Endothelial cell of hepatic sinusoid (primary cell): ENCODE results near the gene CACNA1C.

ENCODE experiments used
- in situ Hi-C: cut with HindIII; loops from 2 replicates; pipeline ENCODE4 v1.10.0; 2017; ENCODE audit warnings: low sequenced_read_pairs

Gene CACNA1C

DNA sequence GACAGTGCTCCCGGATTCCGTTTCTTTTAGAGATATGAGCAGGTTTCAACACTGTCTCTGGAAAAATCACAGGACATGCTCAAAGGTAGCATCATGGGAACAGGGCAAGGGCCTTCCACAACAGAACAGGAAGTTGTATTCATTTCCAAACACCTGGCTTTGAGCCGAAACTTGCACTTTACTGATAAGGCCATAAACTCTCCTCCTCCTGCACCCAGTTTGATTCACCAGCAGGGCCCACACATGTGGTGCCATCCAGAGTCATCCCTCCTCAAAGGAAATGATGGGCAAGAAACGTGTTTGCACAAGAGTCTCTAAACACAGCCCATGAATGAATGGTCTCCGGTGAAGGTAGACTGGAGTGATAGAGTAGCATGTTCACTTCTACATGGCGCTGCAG lies 473.6 kb downstream of the CACNA1C start:
- in situ Hi-C loops = no loop called here

DNA sequence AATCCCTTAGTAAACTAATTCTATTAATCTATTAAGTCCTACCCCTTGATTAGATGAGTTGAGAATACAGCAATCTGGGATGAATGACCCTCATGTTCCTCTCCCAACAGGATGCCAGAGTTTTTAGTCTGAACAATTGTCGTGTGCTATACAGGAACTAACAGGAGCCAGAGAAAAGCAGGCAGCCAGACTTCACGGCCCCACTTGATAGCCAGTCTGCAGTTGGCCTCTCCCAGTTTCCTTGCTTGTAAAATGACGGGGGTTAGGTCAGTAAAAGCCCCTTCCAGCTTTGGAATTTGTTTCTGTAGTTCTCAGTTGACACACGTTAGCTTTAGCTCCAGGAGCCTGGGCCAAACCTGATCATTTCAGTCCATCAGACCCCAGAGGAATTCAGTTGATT lies 475.2 kb downstream of the CACNA1C start:
- in situ Hi-C loops = no loop called here

DNA sequence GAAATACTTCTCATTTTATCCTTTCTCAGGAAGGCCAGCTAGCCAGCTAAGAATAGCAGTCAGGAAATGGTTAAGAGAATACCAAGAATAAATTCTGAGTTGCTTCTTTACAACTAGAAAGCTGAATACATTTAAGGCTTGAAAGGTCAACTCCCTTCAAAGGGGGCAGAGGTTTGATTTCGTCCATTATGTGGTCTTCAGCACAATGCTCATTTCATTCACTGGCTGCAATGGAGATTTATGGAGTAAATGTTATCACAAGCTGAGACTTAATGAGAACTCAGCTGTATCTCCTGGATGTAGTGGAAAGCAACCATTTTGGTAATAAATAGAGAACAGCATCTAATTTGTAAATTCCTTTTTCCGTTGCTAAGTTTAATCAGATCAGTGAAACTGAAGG lies 477.0 kb downstream of the CACNA1C start:
- in situ Hi-C loops = no loop called here

DNA sequence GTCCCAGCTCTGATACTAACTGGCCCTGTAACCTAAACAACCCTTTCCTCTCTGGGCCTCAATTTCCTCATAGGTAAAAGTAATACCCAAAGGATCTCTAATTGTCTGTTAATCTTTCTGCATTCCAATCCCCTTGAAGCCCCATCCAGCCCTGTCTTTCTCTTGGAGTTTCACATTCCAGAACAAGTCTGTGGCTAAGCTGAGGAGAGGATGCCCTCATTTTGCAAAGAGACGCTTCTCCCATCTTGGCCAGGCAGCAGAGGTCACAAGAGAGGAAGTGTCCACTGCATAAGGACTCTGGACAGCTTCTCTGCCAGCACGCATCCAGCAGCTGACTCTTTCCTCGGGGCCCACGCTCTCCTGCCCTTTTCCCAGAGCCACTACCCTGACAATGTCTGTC lies 478.6 kb downstream of the CACNA1C start:
- in situ Hi-C loops = no loop called here

DNA sequence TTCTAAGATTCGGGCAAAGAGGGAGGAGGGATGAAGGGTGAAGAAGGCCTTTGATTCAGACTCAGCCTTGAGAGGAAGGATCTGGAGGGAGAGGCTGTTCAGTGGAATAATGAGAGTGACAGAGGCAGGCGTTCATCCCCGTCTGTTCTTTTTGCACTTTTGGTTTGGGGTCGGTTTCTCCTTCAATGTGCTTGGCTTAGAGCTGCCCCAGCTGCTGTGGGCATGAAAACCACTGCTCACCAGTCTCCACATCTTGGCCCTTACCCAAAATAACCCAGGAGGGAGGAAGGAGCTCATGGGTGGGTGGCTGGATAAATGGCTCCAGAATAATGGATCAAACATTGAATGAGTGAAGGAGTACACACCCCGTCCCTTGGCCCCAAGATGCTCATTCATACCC lies 480.2 kb downstream of the CACNA1C start:
- in situ Hi-C loops = no loop called here

DNA sequence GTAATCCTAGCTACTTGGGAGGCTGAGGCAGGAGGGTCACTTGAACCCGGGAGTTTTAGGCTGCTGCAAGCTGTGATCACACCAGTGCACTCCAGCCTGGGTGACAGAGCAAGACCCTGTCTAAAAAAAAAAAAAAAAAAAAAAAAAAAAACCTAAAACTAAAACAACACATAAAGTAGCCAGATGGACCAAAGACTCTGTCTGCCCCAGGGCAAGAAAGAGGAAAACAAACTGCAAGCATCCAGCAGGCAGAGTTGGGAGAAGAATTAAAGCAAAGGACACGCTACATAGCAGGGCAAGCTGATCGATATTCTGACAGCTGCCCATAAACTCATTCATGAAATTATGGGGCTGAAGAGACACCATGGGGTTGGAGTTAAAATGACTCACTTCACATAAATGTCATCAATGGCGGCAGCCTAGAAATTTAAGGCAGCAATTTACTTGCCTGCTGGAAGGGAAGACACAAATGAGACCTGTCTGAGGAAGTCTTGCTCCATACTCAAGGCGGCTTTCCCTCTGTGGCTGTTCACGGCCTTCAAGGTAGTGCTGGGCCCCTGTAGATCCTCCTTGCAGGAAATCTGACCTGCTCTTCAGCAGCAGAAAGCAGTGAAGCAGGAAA lies 482.9 kb downstream of the CACNA1C start:
- in situ Hi-C loops = no loop called here

DNA sequence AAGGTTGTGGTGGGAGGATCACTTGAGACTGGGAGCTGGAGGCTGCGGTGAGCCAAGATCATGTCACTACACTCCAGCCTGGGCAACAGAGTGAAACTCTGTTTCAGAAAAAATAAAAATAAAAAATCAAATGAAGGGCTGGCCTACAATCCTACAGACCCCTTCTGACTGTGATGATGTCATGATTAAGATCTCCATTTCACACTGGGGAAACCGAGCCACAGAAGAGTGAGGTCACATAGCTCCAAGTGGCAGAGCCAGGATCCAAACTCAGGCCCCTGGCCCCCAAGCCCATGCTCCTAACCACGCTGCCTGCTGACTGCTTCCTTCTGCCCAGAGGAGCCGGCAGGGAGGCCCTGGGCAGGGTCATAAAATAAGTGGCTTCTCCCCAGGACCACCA lies 483.9 kb downstream of the CACNA1C start:
- in situ Hi-C loops = no loop called here

DNA sequence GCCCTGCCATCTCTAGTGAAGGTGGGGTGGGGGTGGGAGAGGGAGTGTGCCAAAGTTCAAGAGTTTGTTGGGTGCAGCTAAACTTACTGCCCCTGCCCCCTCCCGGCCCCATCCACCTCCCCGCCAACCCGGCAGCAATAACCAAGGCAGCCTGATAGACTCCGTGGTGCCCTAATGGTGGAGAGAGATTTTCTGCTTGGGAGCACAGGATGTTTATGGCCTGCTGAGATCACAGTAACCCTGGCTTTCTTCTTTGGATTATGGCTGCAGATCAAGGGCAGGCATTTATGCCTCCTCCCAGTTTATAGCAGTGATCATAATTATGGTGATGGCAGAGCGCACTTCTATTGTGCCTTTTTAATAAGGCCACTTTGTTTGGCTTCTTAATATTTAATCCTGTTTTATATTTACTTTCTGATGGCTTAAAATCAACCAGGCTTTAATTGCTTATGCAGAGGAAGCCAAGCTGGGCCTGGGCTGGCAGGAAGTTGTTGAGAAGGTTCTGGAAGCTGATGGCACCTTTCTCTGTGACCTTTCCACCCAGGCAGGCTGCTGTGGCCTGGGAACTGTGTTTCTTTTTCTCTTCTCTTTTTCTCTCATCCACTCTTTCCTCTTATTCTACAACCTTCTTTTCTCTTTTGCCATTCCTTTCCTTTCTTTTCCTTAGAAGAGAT lies 485.2 kb downstream of the CACNA1C start:
- in situ Hi-C loops = no loop called here

DNA sequence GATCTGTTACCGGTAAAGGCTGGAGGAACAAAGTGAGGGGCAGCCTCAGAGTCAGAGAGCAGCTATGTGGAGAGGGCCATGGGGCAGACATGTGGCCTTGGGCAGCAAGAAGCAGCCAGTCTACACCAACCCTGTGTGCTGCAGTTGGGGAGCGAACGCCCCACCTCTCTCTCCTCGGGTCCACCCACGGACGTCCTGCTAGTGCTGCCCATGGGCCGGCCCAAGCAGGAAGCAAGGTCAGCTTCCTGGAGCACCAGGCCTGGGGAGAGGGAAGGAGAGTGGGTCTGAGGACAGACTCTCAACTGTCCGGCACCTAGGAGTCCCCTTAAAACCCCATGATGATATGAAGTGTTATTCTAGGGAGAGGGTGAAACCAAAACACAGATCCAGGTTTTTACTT lies 487.2 kb downstream of the CACNA1C start:
- in situ Hi-C loops = no loop called here

DNA sequence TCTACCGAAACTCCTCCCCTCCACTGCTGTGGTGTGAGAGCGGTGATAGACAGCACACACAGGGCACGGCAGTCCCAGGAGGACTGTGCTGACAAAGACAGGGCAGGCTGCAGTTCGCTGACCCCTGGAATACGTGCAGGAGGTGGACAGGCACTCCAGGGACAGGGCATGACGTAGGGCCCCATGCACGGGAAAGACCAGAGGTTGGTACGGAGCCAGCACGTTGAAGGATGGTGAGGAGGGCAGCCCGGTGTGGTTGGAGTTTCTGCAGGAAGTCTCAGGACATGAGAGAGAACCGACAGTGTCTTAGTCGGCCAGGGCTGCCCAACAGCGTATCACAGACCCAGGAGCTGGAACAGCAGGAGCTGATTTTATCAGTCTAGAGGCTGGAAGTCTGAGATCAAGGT lies 487.8 kb downstream of the CACNA1C start:
- in situ Hi-C loops = no loop called here

DNA sequence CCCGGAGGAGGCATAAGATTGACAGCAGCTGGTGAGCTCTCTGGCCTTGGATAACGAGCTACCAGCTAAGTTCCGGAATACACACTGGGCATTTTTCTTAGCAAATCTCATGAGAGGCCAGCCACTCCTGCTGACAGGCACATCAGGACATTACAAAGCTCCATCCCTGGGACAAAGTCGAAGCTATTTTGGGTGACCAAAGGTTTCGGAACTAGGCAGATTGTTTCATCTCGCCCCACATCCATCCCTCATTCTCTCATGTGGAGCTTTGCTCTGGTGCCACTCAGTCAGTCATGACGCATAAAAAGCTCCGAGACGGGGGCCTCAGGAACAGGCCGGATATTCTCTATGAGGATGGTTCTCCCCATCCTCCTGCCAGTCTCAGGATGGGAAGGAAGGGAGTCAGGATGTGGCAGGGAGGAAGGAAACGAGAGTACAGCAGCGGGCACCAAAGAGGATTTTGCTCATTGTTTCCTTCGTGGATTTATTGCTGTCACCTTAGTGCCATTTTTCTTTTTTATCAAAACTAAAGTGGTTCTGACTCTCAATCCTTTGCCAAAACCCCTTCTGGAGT lies 488.9 kb downstream of the CACNA1C start:
- in situ Hi-C loops = no loop called here

DNA sequence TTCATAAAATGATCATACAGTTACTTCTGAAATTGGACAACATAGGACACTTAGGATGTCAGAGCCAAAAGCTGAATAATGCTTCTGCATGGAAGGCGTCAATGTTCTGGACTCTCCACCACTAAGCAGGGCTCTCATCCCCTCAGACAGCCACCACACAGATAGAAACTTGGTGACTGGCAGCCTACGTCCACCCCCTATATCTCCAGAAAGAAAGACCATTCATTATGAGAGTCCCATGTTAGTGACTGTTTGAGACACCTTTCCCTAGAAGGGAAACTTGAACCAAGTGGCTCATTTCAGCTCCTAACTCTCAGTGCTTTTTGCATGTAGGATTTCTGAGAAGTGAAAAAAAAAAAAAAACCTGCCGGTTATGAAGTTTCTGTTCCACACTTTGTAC lies 491.0 kb downstream of the CACNA1C start:
- in situ Hi-C loops = no loop called here

DNA sequence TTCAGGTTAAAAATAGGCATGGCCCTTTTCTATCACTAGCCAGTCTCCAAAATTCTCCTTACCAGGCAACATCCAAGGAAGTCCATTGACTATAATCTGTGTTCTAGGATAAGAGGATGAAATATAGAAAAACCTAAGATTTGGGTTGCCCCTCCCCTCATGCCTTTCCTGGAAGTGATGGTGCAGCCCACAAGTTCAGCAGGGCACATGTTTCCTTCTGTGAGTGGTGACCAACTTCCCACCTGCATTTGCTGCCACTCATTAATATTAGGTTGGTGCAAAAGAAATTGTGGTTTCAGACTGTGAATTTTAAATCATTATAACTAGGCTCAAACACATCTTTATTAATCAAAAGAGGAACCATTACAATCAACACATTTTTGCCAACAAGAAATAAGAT lies 491.4 kb downstream of the CACNA1C start:
- in situ Hi-C loops = no loop called here

DNA sequence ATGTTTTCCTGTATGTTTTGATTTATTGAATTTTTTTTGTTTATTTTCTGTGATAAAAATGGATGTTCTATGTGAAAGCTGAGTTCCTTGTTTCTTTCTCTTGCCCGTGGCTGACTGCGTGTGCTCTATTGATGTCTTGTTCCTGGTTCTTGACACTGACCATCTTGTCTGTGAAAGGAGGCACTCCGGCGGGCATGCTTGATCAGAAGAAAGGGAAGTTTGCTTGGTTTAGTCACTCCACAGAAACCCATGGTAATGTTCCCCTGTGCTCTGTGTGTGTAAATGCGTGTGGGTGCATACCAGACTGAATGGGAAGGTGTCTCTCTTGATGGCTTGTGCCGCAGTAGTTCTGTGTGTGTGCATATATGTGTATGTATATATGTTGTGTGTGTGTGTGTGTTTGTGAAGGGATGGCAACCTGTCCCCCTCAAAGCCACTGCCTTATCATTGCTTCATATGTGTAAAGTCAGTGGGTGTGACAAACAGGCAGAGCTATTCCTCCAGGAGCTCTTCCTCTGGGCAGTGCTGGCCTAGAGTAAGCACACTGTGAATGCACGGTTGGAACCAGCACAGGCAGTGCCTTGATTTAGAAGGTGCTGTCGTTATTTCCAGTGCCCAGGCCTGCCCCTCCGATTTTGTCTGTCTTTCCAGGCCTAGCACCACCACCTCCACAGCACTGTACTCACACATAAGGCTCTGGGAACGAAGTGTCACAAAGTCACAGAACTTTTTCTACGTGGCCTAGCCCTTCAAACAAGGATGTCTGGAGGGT lies 494.7 kb downstream of the CACNA1C start:
- in situ Hi-C loops = loop anchor here (5.0 kb wide), 1 partner anchor 40 kb away; no protein-coding TSS in a partner anchor

DNA sequence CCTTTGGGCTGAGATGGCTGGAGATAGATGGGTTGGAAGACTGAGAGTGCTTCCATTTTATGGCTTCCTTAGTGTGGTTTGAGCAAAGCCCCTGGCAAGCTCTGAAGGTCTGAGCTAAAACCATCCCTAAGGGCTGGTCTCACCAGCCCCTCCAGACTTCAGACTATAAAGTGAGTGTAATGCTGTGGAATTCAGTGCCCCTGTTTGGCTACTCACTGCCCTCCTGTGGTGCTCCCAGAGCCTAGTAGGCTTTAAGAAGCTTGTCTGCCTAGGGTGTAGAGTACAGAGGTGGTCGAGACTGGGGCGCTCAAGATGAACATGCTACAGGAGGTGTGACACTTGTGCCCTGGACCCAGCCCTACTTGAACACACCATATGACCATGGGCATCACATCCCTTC lies 495.3 kb downstream of the CACNA1C start:
- in situ Hi-C loops = loop anchor here (5.0 kb wide), 1 partner anchor 41 kb away; no protein-coding TSS in a partner anchor

DNA sequence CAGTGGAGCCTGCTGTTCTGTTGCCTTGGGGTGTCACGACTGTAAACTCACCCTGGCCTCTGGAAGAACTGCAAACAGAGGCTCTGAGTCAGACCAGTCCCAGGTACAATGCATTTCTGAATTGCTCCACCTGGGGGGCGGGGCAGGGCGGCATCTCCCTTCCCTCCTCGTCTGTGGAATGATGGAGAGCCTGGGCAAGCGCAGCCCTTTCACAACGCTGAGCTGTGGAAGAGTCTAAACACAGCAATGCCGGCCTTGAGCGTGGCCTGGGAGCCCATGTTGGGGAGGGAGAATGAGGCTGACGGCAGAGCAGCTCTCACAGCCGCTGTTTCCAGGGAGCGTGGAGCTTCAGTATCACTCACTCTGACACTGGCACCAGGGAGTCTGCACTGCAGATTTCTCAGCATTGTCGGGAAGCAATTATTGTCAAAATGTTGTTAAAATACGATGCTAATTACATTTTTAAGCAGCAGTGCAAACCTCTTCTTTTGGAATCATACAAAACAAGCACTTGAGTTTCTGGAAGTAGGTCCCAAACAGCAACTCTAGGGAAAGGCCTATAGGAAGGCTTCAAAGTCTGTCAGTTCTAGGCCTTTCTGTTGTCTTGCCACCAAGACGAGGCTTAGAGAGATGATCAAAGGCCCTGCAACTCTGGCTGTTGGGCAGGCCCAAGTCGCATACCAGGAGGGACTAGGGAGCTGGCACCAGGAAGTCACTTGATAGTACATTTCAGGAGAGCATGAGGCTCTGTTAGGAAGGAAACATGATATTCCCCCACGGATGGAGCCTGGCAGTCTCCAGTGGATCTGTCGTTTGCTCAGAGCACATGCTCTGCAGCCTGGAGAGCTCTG lies 498.0 kb downstream of the CACNA1C start:
- in situ Hi-C loops = no loop called here

DNA sequence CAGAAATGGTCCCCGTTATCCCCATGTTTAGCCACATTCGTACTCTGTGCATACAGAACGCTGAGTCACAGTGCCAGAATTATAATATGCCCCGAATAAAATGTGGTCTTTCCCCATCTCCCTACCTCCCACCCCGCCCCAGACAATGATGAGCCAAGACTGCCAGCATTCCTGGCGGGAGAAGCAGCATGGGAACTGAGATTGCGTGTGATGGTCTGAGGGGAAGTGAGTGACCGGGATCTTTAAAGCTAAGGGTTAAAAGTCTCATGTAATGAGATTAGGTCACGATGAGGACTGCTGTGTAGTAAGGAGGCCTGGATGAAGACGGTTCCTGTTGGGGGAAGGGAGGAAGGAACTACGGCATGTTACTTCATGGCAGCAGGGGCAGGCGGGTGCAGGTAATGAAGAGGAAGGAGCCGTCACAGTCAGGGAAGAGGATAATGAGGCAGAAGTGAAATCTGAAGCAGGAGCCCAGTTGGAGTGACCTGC lies 498.7 kb downstream of the CACNA1C start:
- in situ Hi-C loops = no loop called here

DNA sequence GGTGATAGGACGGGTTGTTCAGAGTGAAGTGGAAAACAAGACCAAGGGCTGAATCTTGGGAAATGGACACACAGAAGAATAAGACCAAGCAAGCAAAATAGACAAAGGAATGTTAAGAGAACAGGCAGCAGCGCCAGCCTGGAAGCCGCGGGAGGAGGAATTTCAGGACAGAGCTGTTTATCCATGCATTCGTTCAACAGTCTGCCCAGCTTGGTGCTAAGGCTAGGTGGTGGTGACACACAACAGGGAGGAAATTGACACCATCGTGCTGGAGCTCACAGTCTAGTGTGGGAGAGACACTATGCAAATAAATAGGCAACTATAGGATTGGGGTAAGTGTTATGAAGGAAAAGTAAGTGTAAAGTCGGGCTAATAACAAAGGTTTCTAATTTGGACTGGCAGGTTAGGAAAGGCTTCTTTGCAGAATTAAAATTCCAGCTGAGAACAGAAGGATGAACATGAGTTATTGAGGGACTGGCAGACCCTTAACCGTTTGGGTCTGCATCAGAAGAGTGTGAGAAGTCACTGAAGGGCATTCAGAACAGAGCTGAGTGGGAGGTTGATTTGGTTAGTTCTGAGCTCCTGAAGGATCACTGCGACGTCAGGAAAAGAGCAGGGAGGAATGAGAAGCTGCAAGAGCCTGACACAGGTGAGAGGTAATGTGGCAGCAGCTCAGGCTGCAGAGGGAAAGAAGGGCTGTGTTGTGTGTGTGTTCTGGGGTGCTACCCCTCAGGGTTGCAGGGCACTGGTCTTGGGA lies 499.4 kb downstream of the CACNA1C start:
- in situ Hi-C loops = no loop called here

DNA sequence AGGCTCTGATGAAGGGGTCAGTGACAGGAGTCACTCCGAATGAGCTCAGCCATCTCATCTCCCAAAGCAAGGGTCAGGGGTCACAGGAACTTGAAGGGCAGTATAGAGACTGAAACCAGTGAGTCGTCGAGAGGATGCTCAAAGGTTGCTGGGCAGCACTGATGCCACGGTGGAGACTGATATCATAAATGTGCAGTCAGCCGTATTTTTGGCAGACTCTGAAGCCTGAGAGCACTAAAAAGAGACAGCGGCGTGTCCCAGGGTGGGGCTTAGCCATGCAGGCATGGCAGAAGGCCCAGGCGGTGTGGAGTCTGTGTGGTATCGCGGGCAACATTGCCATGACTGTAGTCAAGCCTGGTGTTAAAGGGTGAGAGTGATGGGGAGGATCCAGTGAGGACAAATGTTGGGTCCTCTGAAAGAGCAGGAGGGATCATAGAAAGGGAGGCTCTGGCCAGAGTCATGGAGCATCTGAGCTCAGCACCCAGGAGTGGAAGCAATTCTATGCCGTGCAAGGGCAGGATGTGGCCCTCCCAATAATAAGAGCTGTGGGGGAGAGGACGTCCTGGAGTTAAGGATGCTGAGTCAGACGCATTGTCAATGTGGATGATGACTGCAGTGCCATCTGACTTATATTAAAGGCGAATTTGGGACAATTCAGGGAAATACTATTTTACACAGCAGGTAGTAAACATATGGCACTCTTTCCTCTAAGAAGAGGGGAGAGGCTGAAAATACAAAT lies 500.8 kb downstream of the CACNA1C start:
- in situ Hi-C loops = no loop called here
